Right atrium auricular region (tissue), 2 donors: ENCODE results near the gene FIGNL1. TPM values are rescaled to one million over a fixed set of nuclear protein-coding genes. Genes with fewer than 3 reads are reported as not detected.

Experiments
- DNase-seq: peaks from one replicate; pipeline ENCODE4 v3.0.0-alpha.2; 2019; ENCODE audit warnings: low spot score
- H3K27ac ChIP-seq, 2 donors: fragments of 200-600 bp; sonication (generic); 1 replicate in 1 of 2; 2 replicates in 1 of 2; pipeline ENCODE4 v1.5.1; 2016 to 2019
- H3K27me3 ChIP-seq, 2 donors: fragments of 200-600 bp; sonication (generic); one replicate each; pipeline versions ENCODE4 v1.5.1 to v1.6.0; 2017 to 2019
- H3K36me3 ChIP-seq: fragments of 200-600 bp; sonication (generic); one replicate; pipeline ENCODE4 v1.5.1; 2016
- H3K4me1 ChIP-seq, 2 donors: fragments of 200-600 bp; sonication (generic); one replicate each; pipeline versions ENCODE4 v1.5.1 to v1.6.0; 2017 to 2019
- H3K4me3 ChIP-seq, 2 donors: fragments of 200-600 bp; sonication (generic); 1 replicate in 1 of 2; 2 replicates in 1 of 2; pipeline ENCODE4 v1.5.1; 2017 to 2019; ENCODE audit warnings: mild to moderate bottlenecking in 1 of 2, moderate library complexity in 1 of 2
- H3K9me3 ChIP-seq, 2 donors: fragments of 200-600 bp; sonication (generic); one replicate each; pipeline ENCODE4 v1.5.1; 2019
- total RNA-seq, 2 donors: library from RNA; depleted of rRNA; stranded (reverse); fragments of >200 nt; gene quantifications; one replicate each; pipeline ENCODE4 v1.1.0, GENCODE V29; 2016
- TF ChIP-seq, protein P1 (sequence below), 2 donors: fragments of 200-600 bp; sonication (generic); IDR thresholded peaks; one replicate each; pipeline ENCODE4 v1.5.1; 2019; ENCODE audit warnings: antibody characterized with exemption in 2 of 2

Gene FIGNL1
- total RNA-seq, 2 donors from 2014 or later, result 4.7 TPM

DNA sequence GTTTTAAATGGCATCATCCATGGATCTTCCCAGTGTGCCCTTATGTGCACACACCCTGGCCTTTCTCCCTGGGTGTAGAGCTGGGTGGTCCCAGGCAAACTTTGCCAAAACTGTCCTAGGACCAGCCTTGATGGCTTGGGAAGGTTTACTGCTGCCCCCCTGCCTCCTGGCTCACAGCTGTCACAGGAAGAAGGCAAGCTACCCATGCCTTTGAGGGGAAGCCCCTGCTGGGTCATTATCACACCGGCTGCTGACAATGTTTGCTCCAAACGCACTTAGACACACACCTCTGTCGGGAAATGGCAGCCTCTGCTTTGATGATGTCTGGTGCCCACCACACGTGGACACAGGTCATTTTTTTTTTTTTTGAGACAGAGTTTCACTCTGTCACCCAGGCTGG is 25.2 kb upstream of the FIGNL1 start:
- DNase-seq, result no peak

DNA sequence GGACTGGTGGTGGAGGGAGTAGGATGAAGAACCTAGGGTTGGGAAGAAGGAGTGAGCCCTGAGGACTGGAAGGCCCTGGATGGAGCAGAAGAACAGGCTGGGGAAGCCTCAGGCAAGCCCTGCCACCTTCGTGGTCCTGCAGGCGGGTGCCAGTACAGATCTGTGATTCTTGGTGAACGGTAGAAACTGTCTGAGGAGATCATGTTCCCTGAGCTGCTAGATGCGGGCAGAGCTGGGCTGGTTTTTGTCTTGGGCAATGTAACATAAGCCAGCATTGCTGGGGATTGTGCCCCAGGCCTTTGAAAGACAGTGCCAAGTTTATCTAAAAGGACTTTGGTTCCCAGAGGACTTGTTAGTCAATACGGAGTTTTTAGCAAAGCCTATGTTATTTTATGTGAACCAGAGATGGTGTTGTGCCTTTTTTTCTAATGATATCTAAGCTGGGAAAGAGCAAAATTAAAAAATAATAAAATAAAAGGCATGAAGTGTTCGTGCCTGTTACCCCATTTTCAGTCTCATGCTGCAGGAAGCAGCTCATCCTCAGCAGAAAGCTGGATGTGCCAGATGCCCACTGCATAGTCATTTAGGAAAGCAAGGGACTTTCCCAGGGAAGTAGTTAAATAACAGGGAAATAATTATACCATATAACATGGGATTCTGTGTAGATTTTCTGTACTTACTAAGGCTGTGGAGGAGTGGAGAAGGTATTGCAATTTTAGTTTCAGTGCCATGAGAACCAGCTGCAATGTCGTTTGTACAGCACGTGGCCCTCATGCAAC is 24.4 kb upstream of the FIGNL1 start:
- Histone ChIP-seq H3K4me1 (no peaks in the 10 kb centered on the region), H3K27me3 (no peaks in the 10 kb centered on the region), H3K9me3 (no peaks in the 10 kb centered on the region), H3K36me3 (no peaks in the 10 kb centered on the region), H3K4me3 (no peak overlapping the region), H3K27ac (no peak overlapping the region)
- no peak for DNase-seq
- TF ChIP-seq, protein P1, sequence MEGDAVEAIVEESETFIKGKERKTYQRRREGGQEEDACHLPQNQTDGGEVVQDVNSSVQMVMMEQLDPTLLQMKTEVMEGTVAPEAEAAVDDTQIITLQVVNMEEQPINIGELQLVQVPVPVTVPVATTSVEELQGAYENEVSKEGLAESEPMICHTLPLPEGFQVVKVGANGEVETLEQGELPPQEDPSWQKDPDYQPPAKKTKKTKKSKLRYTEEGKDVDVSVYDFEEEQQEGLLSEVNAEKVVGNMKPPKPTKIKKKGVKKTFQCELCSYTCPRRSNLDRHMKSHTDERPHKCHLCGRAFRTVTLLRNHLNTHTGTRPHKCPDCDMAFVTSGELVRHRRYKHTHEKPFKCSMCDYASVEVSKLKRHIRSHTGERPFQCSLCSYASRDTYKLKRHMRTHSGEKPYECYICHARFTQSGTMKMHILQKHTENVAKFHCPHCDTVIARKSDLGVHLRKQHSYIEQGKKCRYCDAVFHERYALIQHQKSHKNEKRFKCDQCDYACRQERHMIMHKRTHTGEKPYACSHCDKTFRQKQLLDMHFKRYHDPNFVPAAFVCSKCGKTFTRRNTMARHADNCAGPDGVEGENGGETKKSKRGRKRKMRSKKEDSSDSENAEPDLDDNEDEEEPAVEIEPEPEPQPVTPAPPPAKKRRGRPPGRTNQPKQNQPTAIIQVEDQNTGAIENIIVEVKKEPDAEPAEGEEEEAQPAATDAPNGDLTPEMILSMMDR (IDR thresholded peaks at IDR 0.05), result no peak

More for the DNA sequence above, 25.2 kb upstream of the FIGNL1 start:
- Histone ChIP-seq H3K27ac (no peak overlapping the region), H3K4me3 (no peak overlapping the region), H3K36me3 (no peaks in the 10 kb centered on the region), H3K27me3 (no peaks in the 10 kb centered on the region), H3K9me3 (no peaks in the 10 kb centered on the region), H3K4me1 (no peaks in the 10 kb centered on the region)
- TF ChIP-seq, protein P1 (IDR thresholded peaks at IDR 0.05), result no peak

DNA sequence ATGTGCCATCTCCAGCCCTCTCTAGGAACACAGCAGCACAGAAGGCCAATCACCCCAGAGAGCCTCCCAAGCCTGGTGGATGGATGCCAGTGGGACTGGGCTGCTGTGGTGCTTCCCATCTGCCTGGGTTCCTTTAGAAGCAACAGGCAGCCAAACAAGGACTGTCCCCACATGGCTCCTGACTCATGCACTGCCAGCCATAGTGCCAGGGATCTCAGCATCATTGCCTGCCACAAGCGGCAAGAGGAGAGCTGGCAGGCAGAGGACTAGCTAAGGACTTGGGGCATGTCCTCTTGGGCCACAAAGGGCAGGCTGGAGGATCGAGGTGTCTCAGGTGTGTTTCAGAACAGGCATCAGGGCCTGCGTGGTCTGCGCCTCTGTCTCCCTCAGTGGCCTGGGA is 23.4 kb upstream of the FIGNL1 start:
- Histone ChIP-seq H3K27ac (no peak overlapping the region), H3K36me3 (no peaks in the 10 kb centered on the region), H3K4me3 (no peak overlapping the region), H3K4me1 (no peaks in the 10 kb centered on the region), H3K27me3 (no peaks in the 10 kb centered on the region), H3K9me3 (no peaks in the 10 kb centered on the region)
- DNase-seq, result no peak
- TF ChIP-seq, protein P1 (IDR thresholded peaks at IDR 0.05), result no peak

DNA sequence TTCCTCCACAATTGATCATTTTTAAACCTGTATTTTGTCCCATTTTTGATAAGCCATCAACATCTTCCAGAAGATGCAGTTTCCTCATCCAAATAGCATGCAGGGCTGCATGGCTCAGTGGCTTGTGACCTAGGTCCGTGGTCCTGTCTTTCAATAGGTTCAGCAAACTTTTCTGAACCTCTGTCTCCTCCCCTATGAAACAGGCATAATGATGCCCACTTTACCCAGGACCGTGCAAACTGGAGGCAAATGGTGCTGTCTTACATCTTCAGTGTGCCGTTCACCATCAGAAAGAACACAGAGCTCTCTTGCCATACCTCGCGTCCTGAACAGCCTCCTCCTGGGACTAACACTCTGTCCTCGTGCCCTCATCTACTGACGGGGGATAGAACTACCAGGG is 22.3 kb upstream of the FIGNL1 start:
- TF ChIP-seq, protein P1 (IDR thresholded peaks at IDR 0.05), result no peak
- Histone ChIP-seq H3K36me3 (no peaks in the 10 kb centered on the region), H3K4me3 (no peak overlapping the region), H3K27me3 (no peaks in the 10 kb centered on the region), H3K27ac (no peak overlapping the region), H3K4me1 (peaks cover 0 to 6% of the 10 kb centered on the region in 2 donors), H3K9me3 (no peaks in the 10 kb centered on the region)
- no peak for DNase-seq

DNA sequence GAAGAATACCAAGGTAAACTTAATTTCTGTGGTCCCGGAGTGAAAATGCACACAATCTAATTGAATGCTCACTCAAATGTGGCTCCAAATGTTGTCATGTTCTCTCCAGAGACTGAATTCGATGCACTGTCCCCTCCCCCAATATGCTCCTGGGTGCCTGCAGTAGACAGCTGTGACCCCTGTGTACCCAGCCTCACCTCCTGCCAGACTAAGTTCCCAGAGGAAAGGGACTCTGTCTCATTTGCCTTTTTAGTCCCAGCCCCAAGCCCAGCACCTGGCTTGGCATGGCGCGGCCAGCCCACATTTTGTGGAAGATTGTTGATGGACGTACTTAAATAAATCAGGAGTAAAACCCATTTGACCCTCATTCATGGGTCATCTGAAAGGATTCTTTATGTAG is 21.8 kb upstream of the FIGNL1 start:
- H3K27ac ChIP-seq, result no peak overlapping the region
- no peaks in the 10 kb centered on the region for H3K9me3 ChIP-seq
- H3K36me3 ChIP-seq, result no peaks in the 10 kb centered on the region
- DNase-seq, result no peak
- no peak overlapping the region for H3K4me3 ChIP-seq
- no peaks in the 10 kb centered on the region for H3K27me3 ChIP-seq
- peaks cover 0 to 6% of the 10 kb centered on the region in 2 donors for H3K4me1 ChIP-seq
- TF ChIP-seq, protein P1 (IDR thresholded peaks at IDR 0.05), result no peak
